Peyer's patch (tissue), 4 donors: ENCODE data around the gene TFPI. TPM values are rescaled to one million over a fixed set of nuclear protein-coding genes. Genes with fewer than 3 reads are reported as not detected.
"Not testable (repeated sequence)": the region's sequence is repeated elsewhere in the genome, so short reads cannot be mapped to it uniquely, and the experiment has no call there.

ENCODE experiments used
- DNase-seq, 3 donors: peaks; one replicate each; pipeline ENCODE4 v3.0.0-alpha.2; 2017 to 2019
- H3K27ac ChIP-seq, 4 donors: fragments of 200-600 bp; sonication (generic); one replicate each; pipeline ENCODE4 v1.5.1; 2016 to 2019
- H3K27me3 ChIP-seq, 2 donors: fragments of 200-600 bp; sonication (generic); one replicate each; pipeline ENCODE4 v1.5.1; 2019
- H3K36me3 ChIP-seq, 3 donors: fragments of 200-600 bp; sonication (generic); one replicate each; pipeline ENCODE4 v1.5.1; 2016 to 2019
- H3K4me1 ChIP-seq, 4 donors: fragments of 200-600 bp; sonication (generic); one replicate each; pipeline ENCODE4 v1.5.1; 2016 to 2019
- H3K4me3 ChIP-seq, 4 donors: fragments of 200-600 bp; sonication (generic); 1 replicate in 3 of 4; 2 replicates in 1 of 4; pipeline ENCODE4 v1.5.1; 2016 to 2019; ENCODE audit warnings: mild to moderate bottlenecking in 1 of 4
- H3K9me3 ChIP-seq, 4 donors: fragments of 200-600 bp; sonication (generic); one replicate each; pipeline ENCODE4 v1.5.1; 2016 to 2019; ENCODE audit warnings: mild to moderate bottlenecking in 1 of 4
- POLR2A ChIP-seq, 2 donors: fragments of 450-650 bp; IDR thresholded peaks; one replicate each; pipeline ENCODE4 v1.5.1; 2017; ENCODE audit warnings: antibody characterized with exemption in 2 of 2, mild to moderate bottlenecking in 2 of 2, moderate library complexity in 2 of 2
- total RNA-seq, 4 donors: library from RNA; depleted of rRNA; stranded (reverse); fragments of >200 nt; gene quantifications; one replicate each; pipeline ENCODE4 v1.1.0, GENCODE V29; 2016
- TF ChIP-seq, protein P1 (sequence below), 6 experiments: fragments of 450-650 bp in 4 of 6; fragments of 200-600 bp in 2 of 6; sonication (generic) in 1 of 6; IDR thresholded peaks; one replicate each; pipeline ENCODE4 v1.5.1; 2017 to 2019; ENCODE audit warnings: antibody characterized with exemption in 6 of 6, mild to moderate bottlenecking in 3 of 6, moderate library complexity in 1 of 6

The TFPI gene
- total RNA-seq, 4 donors from 2014 or later, result 69.9 to 91.4 (median 75.8) TPM

DNA sequence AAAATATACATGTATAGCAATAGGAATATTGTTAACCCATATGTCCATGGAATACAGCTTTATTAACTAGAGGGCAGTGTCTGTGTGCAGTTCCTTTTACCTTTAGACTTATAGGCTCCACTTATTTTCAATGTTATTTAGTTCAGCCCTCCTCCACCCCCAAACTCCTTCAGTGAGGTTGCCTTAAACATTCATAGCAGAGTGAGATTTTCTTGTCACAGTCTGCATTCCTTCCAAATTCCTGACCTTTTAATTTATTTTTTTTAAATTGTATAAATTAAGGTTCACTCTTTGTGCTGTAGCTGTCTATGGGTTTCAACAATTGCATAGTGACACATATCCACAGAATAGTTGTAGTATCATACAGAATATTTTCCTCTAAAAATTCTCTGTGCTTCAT lies 30.9 kb downstream of the TFPI start:
- Histone ChIP-seq H3K4me3 (no peak overlapping the region), H3K4me1 (no peaks in the 10 kb centered on the region), H3K27ac (no peak overlapping the region), H3K9me3 (no peaks in the 10 kb centered on the region), H3K27me3 (no peaks in the 10 kb centered on the region), H3K36me3 (peaks cover 0 to 9% (median 0%) of the 10 kb centered on the region in 3 donors)
- TF ChIP-seq, protein P1, sequence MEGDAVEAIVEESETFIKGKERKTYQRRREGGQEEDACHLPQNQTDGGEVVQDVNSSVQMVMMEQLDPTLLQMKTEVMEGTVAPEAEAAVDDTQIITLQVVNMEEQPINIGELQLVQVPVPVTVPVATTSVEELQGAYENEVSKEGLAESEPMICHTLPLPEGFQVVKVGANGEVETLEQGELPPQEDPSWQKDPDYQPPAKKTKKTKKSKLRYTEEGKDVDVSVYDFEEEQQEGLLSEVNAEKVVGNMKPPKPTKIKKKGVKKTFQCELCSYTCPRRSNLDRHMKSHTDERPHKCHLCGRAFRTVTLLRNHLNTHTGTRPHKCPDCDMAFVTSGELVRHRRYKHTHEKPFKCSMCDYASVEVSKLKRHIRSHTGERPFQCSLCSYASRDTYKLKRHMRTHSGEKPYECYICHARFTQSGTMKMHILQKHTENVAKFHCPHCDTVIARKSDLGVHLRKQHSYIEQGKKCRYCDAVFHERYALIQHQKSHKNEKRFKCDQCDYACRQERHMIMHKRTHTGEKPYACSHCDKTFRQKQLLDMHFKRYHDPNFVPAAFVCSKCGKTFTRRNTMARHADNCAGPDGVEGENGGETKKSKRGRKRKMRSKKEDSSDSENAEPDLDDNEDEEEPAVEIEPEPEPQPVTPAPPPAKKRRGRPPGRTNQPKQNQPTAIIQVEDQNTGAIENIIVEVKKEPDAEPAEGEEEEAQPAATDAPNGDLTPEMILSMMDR (IDR thresholded peaks at IDR 0.05), result no peak
- TF ChIP-seq POLR2A (IDR thresholded peaks at IDR 0.05), result no peak
- DNase-seq, result no peak

DNA sequence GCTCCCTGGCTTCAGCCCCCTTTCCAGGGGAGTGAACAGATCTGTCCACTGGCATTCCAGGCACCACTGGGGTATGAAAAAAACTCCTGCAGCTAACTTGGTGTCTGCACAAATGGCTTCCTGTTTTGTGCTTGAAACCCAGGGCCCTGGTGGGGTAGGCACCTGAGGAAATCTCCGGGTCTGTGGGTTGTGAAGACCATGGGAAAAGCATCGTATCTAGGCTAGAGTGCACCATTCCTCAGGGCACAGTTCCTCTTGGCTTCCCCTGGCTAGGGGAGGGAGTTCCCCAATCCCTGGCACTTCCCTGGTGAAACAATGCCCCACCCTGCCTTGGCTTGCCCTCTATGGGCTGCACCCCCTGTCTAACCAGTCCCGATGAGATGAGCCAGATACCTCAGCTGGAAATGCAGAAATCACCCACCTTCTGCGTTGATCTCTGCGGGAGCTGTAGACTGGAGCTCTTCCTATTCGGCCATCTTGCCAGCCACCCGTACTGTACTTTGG lies 34.1 kb downstream of the TFPI start:
- Histone ChIP-seq H3K27me3 (no peaks in the 10 kb centered on the region), H3K9me3 (peaks cover 0 to 3% (median 0%) of the 10 kb centered on the region in 4 donors), H3K27ac (no peak overlapping the region), H3K4me1 (no peaks in the 10 kb centered on the region), H3K4me3 (no peak overlapping the region), H3K36me3 (peaks cover 0 to 9% (median 0%) of the 10 kb centered on the region in 3 donors)
- TF ChIP-seq POLR2A (IDR thresholded peaks at IDR 0.05), result no peak
- TF ChIP-seq, protein P1 (IDR thresholded peaks at IDR 0.05), result no peak
- no peak for DNase-seq

DNA sequence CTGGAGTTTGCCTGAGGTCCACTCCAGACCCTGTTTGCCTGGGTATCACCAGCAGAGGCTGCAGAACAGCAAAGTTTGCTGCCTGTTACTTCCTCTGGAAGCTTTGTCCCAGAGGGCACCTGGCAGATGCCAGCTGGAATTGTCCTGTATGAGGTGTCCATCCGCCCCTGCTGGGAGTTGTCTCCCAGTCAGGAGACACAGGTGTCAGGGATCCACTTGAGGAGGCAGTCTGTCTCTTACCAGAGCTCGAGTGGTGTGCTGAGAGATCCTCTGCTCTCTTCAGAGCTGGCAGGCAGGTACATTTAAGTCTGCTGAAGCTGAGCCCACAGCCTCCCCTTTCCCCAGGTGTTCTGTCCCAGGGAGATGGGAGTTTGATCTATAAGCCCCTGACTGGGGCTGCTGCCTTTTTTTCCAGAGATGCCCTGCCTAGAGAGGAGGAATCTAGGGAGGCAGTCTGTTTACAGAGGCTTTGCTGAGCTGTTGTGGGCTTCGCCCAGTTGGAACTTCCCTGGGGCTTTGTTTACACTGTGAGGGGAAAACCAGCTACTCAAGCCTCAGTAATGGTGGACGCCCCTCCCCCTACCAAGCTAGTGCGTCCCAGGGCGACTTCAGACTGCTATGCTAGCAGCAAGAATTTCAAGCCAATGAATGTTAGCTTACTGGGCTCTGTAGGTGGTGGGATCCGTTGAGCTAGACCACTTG lies 34.7 kb downstream of the TFPI start:
- peaks cover 0 to 9% (median 0%) of the 10 kb centered on the region in 3 donors for H3K36me3 ChIP-seq
- H3K9me3 ChIP-seq, result peaks cover 0 to 3% (median 0%) of the 10 kb centered on the region in 4 donors
- no peaks in the 10 kb centered on the region for H3K27me3 ChIP-seq
- H3K4me1 ChIP-seq, result no peaks in the 10 kb centered on the region
- TF ChIP-seq, protein P1 (IDR thresholded peaks at IDR 0.05), result no peak
- no peak for TF ChIP-seq POLR2A (IDR thresholded peaks at IDR 0.05)
- no peak overlapping the region for H3K27ac ChIP-seq
- DNase-seq, result no peak
- H3K4me3 ChIP-seq, result no peak overlapping the region

DNA sequence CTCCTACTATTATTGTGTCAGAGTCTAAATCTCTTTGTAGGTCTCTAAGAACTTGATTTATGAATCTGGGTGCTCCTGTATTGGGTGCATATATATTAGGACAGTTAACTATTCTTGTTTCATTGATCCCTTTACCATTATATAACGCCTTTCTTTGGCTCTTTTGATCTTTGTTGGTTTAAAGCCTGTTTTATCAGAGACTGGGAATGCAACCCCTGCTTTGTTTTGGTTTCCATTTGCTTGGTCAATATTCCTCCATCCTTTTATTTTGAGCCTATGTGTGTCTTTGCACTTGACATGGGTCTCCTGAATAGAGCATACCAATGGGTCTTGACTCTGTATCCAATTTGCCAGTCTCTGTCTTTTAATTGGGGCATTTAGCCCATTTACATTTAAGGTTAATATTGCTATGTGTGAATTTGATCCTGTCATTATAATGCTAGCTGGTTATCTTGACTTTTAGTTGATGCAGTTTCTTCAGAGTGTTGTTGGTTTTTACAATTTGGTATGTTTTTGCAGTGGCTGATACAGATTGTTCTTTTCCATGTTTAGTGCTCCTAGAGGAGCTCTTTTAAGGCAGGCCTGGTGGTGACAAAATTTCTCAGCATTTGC lies 36.4 kb downstream of the TFPI start:
- not testable (repeated sequence) for DNase-seq, H3K27me3 ChIP-seq, H3K4me1 ChIP-seq, H3K27ac ChIP-seq, H3K36me3 ChIP-seq, H3K4me3 ChIP-seq, H3K9me3 ChIP-seq

DNA sequence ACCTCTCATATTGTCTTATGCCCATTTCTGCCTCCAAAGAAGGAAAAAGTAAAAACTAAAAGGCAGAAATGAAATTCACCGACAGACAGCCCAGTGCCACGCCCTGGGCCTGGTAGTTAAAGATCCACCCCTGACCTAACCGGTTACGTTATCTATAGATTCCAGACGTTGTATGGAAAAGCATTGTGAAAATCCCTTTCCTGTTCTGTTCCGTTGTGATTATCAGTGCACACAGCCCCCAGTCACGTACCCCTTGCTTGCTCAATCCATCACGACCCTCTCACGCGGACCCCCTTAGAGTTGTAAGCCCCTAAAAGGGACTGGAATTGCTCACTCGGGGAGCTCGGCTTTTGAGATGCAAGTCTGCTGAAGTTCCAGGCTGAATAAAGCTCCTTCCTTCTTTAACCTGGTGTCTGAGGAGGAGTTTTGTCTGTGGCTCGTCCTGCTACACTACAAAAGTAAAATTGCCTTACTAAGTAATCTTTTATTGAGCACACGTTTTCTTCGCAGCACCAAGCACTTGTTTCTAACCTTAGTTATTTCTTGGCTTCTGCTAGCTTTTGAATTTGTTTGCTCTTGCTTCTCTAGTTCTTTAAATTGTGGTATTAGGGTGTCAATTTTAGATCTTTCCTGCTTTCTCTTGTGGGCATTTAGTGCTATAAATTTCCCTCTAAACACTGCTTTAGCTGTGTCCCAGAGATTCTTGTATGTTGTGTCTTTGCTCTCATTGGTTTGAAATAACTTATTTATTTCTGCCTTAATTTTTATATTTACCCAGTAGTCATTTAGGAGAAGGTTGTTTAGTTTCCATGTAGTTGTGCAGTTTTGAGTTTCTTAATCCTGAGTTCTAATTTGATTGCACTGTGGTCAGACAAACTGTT lies 37.4 kb downstream of the TFPI start:
- not testable (repeated sequence) for H3K36me3 ChIP-seq, H3K27me3 ChIP-seq, H3K4me1 ChIP-seq, H3K4me3 ChIP-seq, H3K9me3 ChIP-seq, H3K27ac ChIP-seq, DNase-seq

DNA sequence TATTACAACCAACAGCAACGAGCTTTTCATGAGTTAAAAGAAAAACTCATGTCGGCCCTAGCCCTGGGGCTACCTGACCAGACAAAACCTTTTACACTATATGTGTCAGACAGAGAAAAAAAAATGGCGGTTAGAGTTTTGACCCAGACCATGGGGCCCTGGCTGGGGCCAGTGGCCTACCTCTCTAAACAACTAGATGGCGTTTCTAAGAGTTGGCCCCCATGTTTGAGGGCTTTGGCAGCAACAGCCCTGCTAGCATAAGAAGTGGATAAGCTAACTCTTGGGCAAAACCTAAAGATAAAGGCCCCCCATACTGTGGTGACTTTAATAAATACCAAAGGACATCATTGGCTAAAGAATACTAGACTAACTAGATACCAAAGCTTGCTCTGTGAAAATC lies 39.3 kb downstream of the TFPI start:
- no peak for DNase-seq
- H3K27me3 ChIP-seq, result no peaks in the 10 kb centered on the region
- H3K4me3 ChIP-seq, result no peak overlapping the region
- peaks cover 0 to 3% (median 0%) of the 10 kb centered on the region in 4 donors for H3K9me3 ChIP-seq
- H3K4me1 ChIP-seq, result no peaks in the 10 kb centered on the region
- TF ChIP-seq, protein P1 (IDR thresholded peaks at IDR 0.05), result no peak
- TF ChIP-seq POLR2A (IDR thresholded peaks at IDR 0.05), result no peak
- H3K36me3 ChIP-seq, result peaks cover 0 to 9% (median 0%) of the 10 kb centered on the region in 3 donors
- no peak overlapping the region for H3K27ac ChIP-seq

DNA sequence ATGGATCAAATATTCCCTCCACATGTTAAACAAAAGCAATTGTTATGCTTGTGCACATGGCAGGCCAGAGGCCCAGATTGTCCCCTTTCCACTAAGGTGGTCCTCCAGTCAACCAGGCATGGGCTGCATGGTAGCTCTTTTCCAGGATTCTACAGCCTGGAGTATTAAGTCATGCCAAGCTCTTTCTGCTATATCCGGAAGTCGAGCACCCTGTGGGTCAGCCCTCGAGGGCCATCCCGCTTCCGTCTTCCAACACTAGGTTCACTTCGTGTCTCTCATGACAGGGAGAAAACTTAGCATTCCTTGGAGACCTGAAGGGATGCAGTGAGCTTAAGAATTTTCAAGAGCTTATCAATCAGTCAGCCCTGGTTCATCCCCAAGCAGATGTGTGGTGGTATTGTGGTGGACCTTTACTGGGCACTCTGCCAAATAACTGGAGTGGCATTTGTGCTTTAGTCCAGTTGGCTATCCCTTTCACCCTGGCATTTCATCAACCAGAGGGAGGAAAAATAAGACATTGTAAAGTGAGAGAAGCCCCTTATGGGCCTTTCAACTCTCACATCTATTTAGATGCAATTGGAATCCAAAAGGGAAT lies 39.9 kb downstream of the TFPI start:
- H3K27ac ChIP-seq, H3K36me3 ChIP-seq, H3K4me1 ChIP-seq, H3K27me3 ChIP-seq, H3K4me3 ChIP-seq, H3K9me3 ChIP-seq, DNase-seq: not testable (repeated sequence)

DNA sequence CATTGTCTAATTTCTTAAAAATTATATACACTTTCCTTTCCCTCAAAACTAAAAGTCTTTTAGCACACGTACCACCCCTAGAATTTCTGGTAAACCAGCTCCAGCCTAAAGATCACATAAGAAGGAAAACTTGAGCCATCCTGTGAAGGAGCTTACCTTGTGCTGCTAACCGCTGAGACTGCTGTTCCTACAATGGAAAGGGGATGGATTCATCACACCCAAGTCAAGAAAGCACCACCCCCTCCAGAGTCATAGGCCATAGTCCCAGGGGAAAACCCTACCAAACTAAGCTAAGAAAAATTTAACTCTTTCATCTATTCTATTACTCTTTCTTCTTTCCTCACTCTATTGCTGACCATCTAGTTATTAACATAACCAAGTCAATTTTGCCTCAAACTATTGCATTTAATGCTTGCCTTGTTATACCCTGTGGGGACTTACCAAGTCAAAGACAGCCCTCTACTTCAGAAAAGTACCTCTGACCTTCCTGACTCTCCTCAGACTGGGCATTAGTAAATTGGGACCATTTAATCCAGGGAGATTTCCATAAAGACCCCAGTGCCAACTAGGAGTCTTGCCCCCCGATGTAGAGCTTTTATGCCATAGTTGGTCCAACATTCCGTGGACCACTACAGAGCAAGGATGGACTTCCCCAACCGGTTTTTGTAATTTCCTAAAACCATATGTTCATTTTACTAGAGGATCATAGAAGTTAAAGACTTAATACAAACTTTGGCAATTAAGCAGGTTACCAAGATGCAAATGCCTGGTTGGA lies 40.6 kb downstream of the TFPI start:
- not testable (repeated sequence) for H3K36me3 ChIP-seq, H3K27ac ChIP-seq, H3K4me1 ChIP-seq, H3K27me3 ChIP-seq, DNase-seq, H3K9me3 ChIP-seq, H3K4me3 ChIP-seq
